ENCODE data around the gene ARPP19. TPM values are rescaled to one million over a fixed set of nuclear protein-coding genes. Genes with fewer than 3 reads are reported as not detected.
A peak's percentile ranks its signal among the peaks of the same experiment; 100 is the strongest.

The ARPP19 gene
- total and polyA plus RNA-seq, 2 experiments from 2014 or later = 68.9 to 89.1 TPM

DNA sequence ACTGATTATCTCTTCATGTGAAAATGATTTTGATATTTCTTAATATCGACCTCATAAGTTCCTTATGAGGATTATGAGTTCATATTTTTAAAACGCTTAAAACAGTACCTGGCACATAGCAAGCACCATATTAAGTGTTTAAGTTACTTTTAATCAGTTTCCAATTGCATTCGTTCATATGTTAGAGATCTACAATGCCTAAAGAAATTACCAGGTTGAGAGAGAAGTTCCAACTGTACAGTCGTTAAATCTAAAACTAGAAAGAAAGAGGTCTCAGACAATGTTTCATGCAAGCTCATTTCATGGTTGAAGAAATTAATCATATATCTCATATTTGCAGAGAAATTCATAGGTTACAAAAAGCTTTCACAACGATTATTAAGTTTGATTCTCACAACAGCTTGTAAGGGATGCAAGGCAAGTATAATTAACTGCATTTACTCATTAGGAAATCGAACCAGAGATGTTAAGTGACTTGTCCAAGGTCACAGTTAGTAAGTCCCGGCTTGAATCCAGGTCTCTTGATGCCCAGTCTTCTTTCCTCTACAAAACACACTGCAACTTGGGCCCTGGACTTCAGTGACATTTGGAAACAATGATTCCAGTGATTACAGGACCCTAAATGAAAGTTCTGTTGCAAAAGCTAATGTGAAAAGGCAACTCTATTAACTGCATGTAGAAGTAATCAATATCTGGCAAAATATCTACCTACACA lies 41.5 kb downstream of the ARPP19 start:
- 69 to 70% methylated on average over 7 of the region's 7 CpGs for WGBS, 2 experiments (ENCODE audit: low coverage in 1 of 2, low lambda C conversion rate in 2 of 2, missing lambda C conversion rate in 2 of 2)
- Histone ChIP-seq H3K27ac (no peak overlapping the region), H3K9me2 (ENCODE audit: insufficient read depth) (no peaks in the 10 kb centered on the region), H3K79me2 (ENCODE audit: insufficient read depth) (peaks cover 44% of the 10 kb centered on the region), H3K27me3 (replicated peaks; ENCODE audit: insufficient read depth) (no peaks in the 10 kb centered on the region; the same call in 1 of the 2 replicates), H3F3A (ENCODE audit: insufficient read depth) (peaks cover 17% of the 10 kb centered on the region), H3K4me2 (ENCODE audit: unreplicated experiment) (peak overlapping the region; percentile 86), H3K36me3 (ENCODE audit: low read depth) (no peaks in the 10 kb centered on the region), H2AFZ (peak overlapping the region; percentile 85; the same call in 1 of the 2 replicates), H3K4me1 (ENCODE audit: insufficient read depth) (peaks cover 16% of the 10 kb centered on the region), H3K9me3 (ENCODE audit: low read depth) (no peaks in the 10 kb centered on the region), H3K9ac (peak overlapping the region; percentile 85), H4K20me1 (ENCODE audit: insufficient read depth) (no peaks in the 10 kb centered on the region), H3K4me3 (peak overlapping the region; percentile 92)
- TF ChIP-seq EZH2 (IDR thresholded peaks at IDR 0.05; ENCODE audit: insufficient read depth, poor library complexity, severe bottlenecking) (no peak), EZH2phosphoT487 (IDR thresholded peaks at IDR 0.05; ENCODE audit: insufficient read depth, low read depth) (no peak)
- DNase-seq = no peak
- in situ Hi-C loops (cut with MboI) = no loop called here

DNA sequence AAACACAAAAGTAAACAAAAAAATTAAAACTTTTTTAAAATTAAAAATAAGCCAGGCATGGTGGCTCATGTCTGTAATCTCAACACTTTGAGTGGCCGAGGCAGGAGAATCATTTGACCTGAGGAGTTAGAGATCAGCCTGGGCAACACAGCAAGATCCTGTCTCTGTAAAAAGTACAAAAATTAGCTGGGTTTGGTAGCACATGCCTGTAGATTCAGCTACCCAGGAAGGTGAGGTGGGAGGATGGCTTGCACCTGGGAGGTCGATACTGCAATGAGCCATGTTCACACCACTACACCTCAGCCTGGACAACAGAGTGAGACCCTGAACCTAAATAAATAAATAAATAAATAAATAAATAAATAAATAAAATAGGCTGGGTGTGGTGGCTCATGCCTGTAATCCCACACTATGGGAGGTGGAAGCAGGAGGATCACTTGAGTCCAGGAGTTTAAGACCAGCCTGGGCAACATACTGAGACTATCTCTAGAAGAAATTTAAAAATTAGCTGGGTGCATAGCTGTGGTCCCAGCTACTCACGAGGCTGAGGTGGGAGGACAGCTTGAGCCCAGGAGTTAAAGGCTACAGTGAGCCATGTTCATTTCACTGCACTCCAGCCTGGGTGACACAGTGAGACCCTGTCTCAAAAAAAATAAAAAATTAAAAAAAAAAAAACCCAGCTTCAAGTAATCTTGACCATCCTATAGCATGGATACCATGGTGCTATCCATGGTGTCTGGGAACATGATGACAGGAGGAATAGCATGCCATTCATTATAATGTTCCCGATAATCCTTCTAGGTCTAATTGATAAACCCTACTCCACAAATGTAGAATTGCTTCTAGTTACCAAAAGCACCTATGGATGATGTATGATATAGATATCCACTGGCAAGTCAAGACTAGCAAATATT lies 44.4 kb downstream of the ARPP19 start:
- peaks cover 17% of the 10 kb centered on the region for H3K4me1 ChIP-seq (ENCODE audit: insufficient read depth)
- peaks cover 27% of the 10 kb centered on the region for H3F3A ChIP-seq (ENCODE audit: insufficient read depth)
- no peak overlapping the region for H3K4me2 ChIP-seq (ENCODE audit: unreplicated experiment)
- H4K20me1 ChIP-seq (ENCODE audit: insufficient read depth) = no peaks in the 10 kb centered on the region
- DNase-seq = no peak
- H3K27ac ChIP-seq = peak overlapping the region; percentile 74; the same call in 1 of the 2 replicates
- H3K9ac ChIP-seq = no peak overlapping the region
- H3K79me2 ChIP-seq (ENCODE audit: insufficient read depth) = peaks cover 72% of the 10 kb centered on the region
- TF ChIP-seq EZH2phosphoT487 (IDR thresholded peaks at IDR 0.05; ENCODE audit: insufficient read depth, low read depth) (no peak), EZH2 (IDR thresholded peaks at IDR 0.05; ENCODE audit: insufficient read depth, poor library complexity, severe bottlenecking) (no peak)
- H2AFZ ChIP-seq = no peak overlapping the region
- H3K9me3 ChIP-seq (ENCODE audit: low read depth) = no peaks in the 10 kb centered on the region
- in situ Hi-C loops (cut with MboI) = no loop called here
- H3K9me2 ChIP-seq (ENCODE audit: insufficient read depth) = no peaks in the 10 kb centered on the region
- no peak overlapping the region for H3K4me3 ChIP-seq
- no peaks in the 10 kb centered on the region for H3K27me3 ChIP-seq (replicated peaks; ENCODE audit: insufficient read depth)
- 94 to 98% methylated on average over 4 of the region's 4 CpGs for WGBS, 2 experiments (ENCODE audit: low coverage in 1 of 2, low lambda C conversion rate in 2 of 2, missing lambda C conversion rate in 2 of 2)
- no peaks in the 10 kb centered on the region for H3K36me3 ChIP-seq (ENCODE audit: low read depth)

DNA sequence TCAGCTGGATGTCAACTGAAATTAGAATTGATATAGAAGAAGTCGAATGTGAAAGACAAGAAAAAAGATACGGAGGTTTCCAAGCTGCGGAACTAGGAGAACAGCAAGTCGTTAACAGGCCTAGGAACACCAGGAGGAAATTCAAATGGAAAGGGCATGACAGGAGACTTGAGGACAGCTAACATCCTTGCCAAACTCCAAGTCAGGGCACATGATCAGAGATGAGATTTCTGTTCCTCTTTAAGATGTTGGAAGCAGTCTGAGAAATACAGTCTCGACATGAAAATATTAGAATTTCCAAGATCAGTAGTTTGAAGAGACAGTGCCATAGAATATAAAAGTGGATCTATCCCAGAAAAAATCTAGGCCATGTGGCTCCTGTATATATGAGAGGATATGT lies 45.2 kb downstream of the ARPP19 start:
- H3K4me2 ChIP-seq (ENCODE audit: unreplicated experiment) = peak overlapping the region; percentile 74
- DNase-seq = peak; percentile 34
- H3K27me3 ChIP-seq (replicated peaks; ENCODE audit: insufficient read depth) = no peaks in the 10 kb centered on the region
- 14% methylated on average over 5 of the region's 5 CpGs for WGBS, 2 experiments (ENCODE audit: low coverage in 1 of 2, low lambda C conversion rate in 2 of 2, missing lambda C conversion rate in 2 of 2)
- peaks cover 79% of the 10 kb centered on the region for H3K79me2 ChIP-seq (ENCODE audit: insufficient read depth)
- peak overlapping the region; percentile 65 for H3K9ac ChIP-seq
- H3K4me1 ChIP-seq (ENCODE audit: insufficient read depth) = peaks cover 19% of the 10 kb centered on the region
- in situ Hi-C loops (cut with MboI) = no loop called here
- peaks cover 27% of the 10 kb centered on the region for H3F3A ChIP-seq (ENCODE audit: insufficient read depth)
- no peaks in the 10 kb centered on the region for H3K36me3 ChIP-seq (ENCODE audit: low read depth)
- H3K9me2 ChIP-seq (ENCODE audit: insufficient read depth) = no peaks in the 10 kb centered on the region
- no peak overlapping the region; the same call in 1 of the 2 replicates for H2AFZ ChIP-seq
- no peak for TF ChIP-seq EZH2 (IDR thresholded peaks at IDR 0.05; ENCODE audit: insufficient read depth, poor library complexity, severe bottlenecking)
- TF ChIP-seq EZH2phosphoT487 (IDR thresholded peaks at IDR 0.05; ENCODE audit: insufficient read depth, low read depth) = no peak
- H3K9me3 ChIP-seq (ENCODE audit: low read depth) = no peaks in the 10 kb centered on the region
- peak overlapping the region; percentile 74 for H3K27ac ChIP-seq
- peak overlapping the region; percentile 53 for H3K4me3 ChIP-seq
- H4K20me1 ChIP-seq (ENCODE audit: insufficient read depth) = peaks cover 4% of the 10 kb centered on the region; the same call in 1 of the 2 replicates

DNA sequence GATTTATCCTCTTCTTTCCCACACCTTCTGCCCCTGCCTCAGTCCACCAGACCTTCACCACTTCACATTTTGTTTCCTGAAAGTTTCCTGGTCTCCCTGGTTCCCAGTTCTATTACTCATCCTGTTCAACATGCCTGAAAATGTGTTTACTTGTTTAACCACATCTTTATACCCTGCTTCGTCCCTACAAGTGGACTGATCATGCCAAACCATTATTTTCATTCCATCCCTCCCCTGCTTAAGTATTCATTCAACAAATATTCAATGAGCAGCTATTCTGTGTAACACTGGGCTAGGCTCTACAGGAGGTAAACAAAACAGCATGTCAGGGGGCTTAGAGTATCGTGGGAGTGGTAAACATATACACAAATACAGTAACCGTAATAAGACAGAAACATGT lies 45.6 kb downstream of the ARPP19 start:
- no peak for TF ChIP-seq EZH2phosphoT487 (IDR thresholded peaks at IDR 0.05; ENCODE audit: insufficient read depth, low read depth)
- TF ChIP-seq EZH2 (IDR thresholded peaks at IDR 0.05; ENCODE audit: insufficient read depth, poor library complexity, severe bottlenecking) = no peak
- peak; percentile 85 for DNase-seq
- Histone ChIP-seq H3K9me3 (ENCODE audit: low read depth) (no peaks in the 10 kb centered on the region), H3K36me3 (ENCODE audit: low read depth) (no peaks in the 10 kb centered on the region), H3K79me2 (ENCODE audit: insufficient read depth) (peaks cover 84% of the 10 kb centered on the region), H3K4me1 (ENCODE audit: insufficient read depth) (peaks cover 23% of the 10 kb centered on the region), H3K9ac (peak overlapping the region; percentile 65), H3K4me3 (peak overlapping the region; percentile 53), H2AFZ (no peak overlapping the region; the same call in 1 of the 2 replicates), H3K4me2 (ENCODE audit: unreplicated experiment) (peak overlapping the region; percentile 74), H3F3A (ENCODE audit: insufficient read depth) (peaks cover 27% of the 10 kb centered on the region), H3K27ac (peak overlapping the region; percentile 74), H4K20me1 (ENCODE audit: insufficient read depth) (peaks cover 6% of the 10 kb centered on the region; the same call in 1 of the 2 replicates), H3K9me2 (ENCODE audit: insufficient read depth) (no peaks in the 10 kb centered on the region), H3K27me3 (replicated peaks; ENCODE audit: insufficient read depth) (no peaks in the 10 kb centered on the region)
- in situ Hi-C loops (cut with MboI) = no loop called here
- WGBS, 2 experiments (ENCODE audit: low coverage in 1 of 2, low lambda C conversion rate in 2 of 2, missing lambda C conversion rate in 2 of 2) = 5 to 9% methylated on average over 3 of the region's 3 CpGs

Measured in GM23248 (cell line).